H1 (cell line): Measurements from ENCODE around the gene IL3. TPM values are rescaled to one million over a fixed set of nuclear protein-coding genes. Genes with fewer than 3 reads are reported as not detected.

ENCODE experiments used
- CTCF ChIA-PET: fragments of 300-600 bp; sonication (Branson Sonifier 250); formaldehyde crosslinking; loops from one replicate; lab custom pipeline; 2021; ENCODE audit not compliant: partially characterized antibody; lab: Charles Lee
- POLR2A ChIA-PET: fragments of 300-600 bp; sonication (Branson Sonifier 250); formaldehyde crosslinking; loops from one replicate; lab custom pipeline; 2021; ENCODE audit warnings: inconsistent platforms; ENCODE audit not compliant: partially characterized antibody; lab: Charles Lee
- DNase-seq, 2 experiments: peaks; one replicate each; pipeline versions ENCODE4 v3.0.0 to v3.0.0-alpha.2; 2010 to 2022; ENCODE audit warnings: low spot score in 2 of 2, low read depth in 1 of 2, mixed read lengths in 1 of 2
- FAIRE-seq: peaks from 2 replicates; lab custom pipeline; 2011; peaks lifted over from hg19 to GRCh38; lab: Jason Lieb, UNC
- H2AFZ ChIP-seq: 2 replicates; pipeline ENCODE4 v1.8.1; 2012; ENCODE audit warnings: low read length, inconsistent platforms
- H2AK5ac ChIP-seq: 2 replicates; pipeline ENCODE4 v1.6.1; 2013; ENCODE audit warnings: low read depth, low read length
- H2BK120ac ChIP-seq: replicated peaks from 2 replicates; pipeline ENCODE3; 2013; ENCODE audit warnings: low read depth, low read length, inconsistent platforms
- H2BK12ac ChIP-seq: 2 replicates; pipeline ENCODE4 v1.6.1; 2013; ENCODE audit warnings: low read depth, low read length
- H2BK15ac ChIP-seq: 2 replicates; pipeline ENCODE4 v1.6.1; 2013; ENCODE audit warnings: low read length
- H2BK20ac ChIP-seq: 2 replicates; pipeline ENCODE4 v1.6.1; 2013; ENCODE audit warnings: low read length
- H2BK5ac ChIP-seq: 2 replicates; pipeline ENCODE4 v1.6.1; 2013; ENCODE audit warnings: low read depth, low read length
- H3K14ac ChIP-seq: 2 replicates; pipeline ENCODE4 v1.6.1; 2013; ENCODE audit warnings: inconsistent platforms; ENCODE audit not compliant: insufficient read length
- H3K18ac ChIP-seq: 2 replicates; pipeline ENCODE4 v1.6.1; 2013; ENCODE audit warnings: low read length; ENCODE audit errors: extremely low read depth
- H3K23ac ChIP-seq: 2 replicates; pipeline ENCODE4 v1.6.1; 2013; ENCODE audit warnings: inconsistent platforms; ENCODE audit not compliant: insufficient read length
- H3K23me2 ChIP-seq: 2 replicates; pipeline ENCODE4 v1.6.1; 2013; ENCODE audit warnings: low read depth, low read length
- H3K27ac ChIP-seq: 2 replicates; pipeline ENCODE4 v1.6.1; 2011; ENCODE audit warnings: low read depth, low read length, inconsistent platforms
- H3K27me3 ChIP-seq, 4 experiments: replicated peaks in 1 of 4; 1 replicate in 1 of 4; 2 replicates in 3 of 4; pipeline versions ENCODE4 v1.6.1 to v1.8.1; 2011 to 2013; ENCODE audit warnings: low read length in 3 of 4, mild to moderate bottlenecking in 3 of 4, inconsistent platforms in 2 of 4, mixed read lengths in 2 of 4, moderate library complexity in 1 of 4; ENCODE audit not compliant: control insufficient read depth in 3 of 4, insufficient read depth in 3 of 4; ENCODE audit errors: extremely low read depth in 1 of 4
- H3K36me3 ChIP-seq, 4 experiments: 2 replicates each; pipeline versions ENCODE4 v1.6.1 to v1.8.1; 2011 to 2013; ENCODE audit warnings: mild to moderate bottlenecking in 4 of 4, low read length in 3 of 4, moderate library complexity in 2 of 4, control low read depth in 1 of 4, inconsistent platforms in 1 of 4; ENCODE audit not compliant: insufficient read depth in 4 of 4, control insufficient read depth in 2 of 4
- H3K4ac ChIP-seq: replicated peaks from 2 replicates; pipeline ENCODE3; 2013; ENCODE audit warnings: low read length, low read depth, mixed read lengths, inconsistent platforms; ENCODE audit not compliant: insufficient read length
- H3K4me1 ChIP-seq, 4 experiments: replicated peaks in 1 of 4; 1 replicate in 1 of 4; 2 replicates in 3 of 4; pipeline versions ENCODE4 v1.6.1 to v1.8.1; 2011 to 2013; ENCODE audit warnings: low read length in 3 of 4, inconsistent platforms in 2 of 4, mixed read lengths in 1 of 4; ENCODE audit not compliant: insufficient read depth in 4 of 4, control insufficient read depth in 3 of 4
- H3K4me2 ChIP-seq, 2 experiments: 2 replicates each; pipeline versions ENCODE4 v1.6.1 to v1.8.1; 2011 to 2013; ENCODE audit warnings: low read depth in 2 of 2, low read length in 2 of 2, control low read depth in 1 of 2, inconsistent platforms in 1 of 2, mild to moderate bottlenecking in 1 of 2; ENCODE audit not compliant: insufficient read depth in 1 of 2
- H3K4me3 ChIP-seq, 4 experiments: fragments of 200-600, 300-600 bp in 1 of 4; sonication (generic), shearing (Covaris generic), sonication (Bioruptor Twin) in 1 of 4; 2 replicates each; pipeline versions ENCODE4 v1.5.1 to v1.8.1; 2011 to 2016; ENCODE audit warnings: low read length in 4 of 4, low read depth in 3 of 4, control low read depth in 2 of 4, inconsistent platforms in 2 of 4, mild to moderate bottlenecking in 2 of 4, mixed read lengths in 1 of 4, moderate library complexity in 1 of 4; ENCODE audit not compliant: insufficient read depth in 2 of 4; ENCODE audit errors: extremely low read depth in 1 of 4
- H3K56ac ChIP-seq: replicated peaks from 2 replicates; pipeline ENCODE3; 2013; ENCODE audit warnings: low read depth, mild to moderate bottlenecking, mixed read lengths, low read length, inconsistent platforms; ENCODE audit not compliant: insufficient read length
- H3K79me1 ChIP-seq: 2 replicates; pipeline ENCODE4 v1.6.1; 2013; ENCODE audit warnings: low read depth, low read length, control low read depth
- H3K79me2 ChIP-seq, 2 experiments: 2 replicates each; pipeline versions ENCODE4 v1.6.1 to v1.8.1; 2012 to 2013; ENCODE audit warnings: low read length in 2 of 2, mild to moderate bottlenecking in 2 of 2, inconsistent platforms in 1 of 2; ENCODE audit not compliant: insufficient read depth in 2 of 2, control insufficient read depth in 1 of 2
- H3K9ac ChIP-seq, 4 experiments: replicated peaks in 1 of 4; 1 replicate in 1 of 4; 2 replicates in 3 of 4; pipeline versions ENCODE4 v1.6.1 to v1.8.1; 2011 to 2013; ENCODE audit warnings: low read depth in 3 of 4, low read length in 3 of 4, control low read depth in 2 of 4, mild to moderate bottlenecking in 2 of 4, moderate library complexity in 2 of 4, inconsistent platforms in 1 of 4; ENCODE audit errors: extremely low read depth in 1 of 4
- H3K9me3 ChIP-seq, 2 experiments: 2 replicates each; pipeline versions ENCODE4 v1.6.1 to v1.8.1; 2012 to 2013; ENCODE audit warnings: mild to moderate bottlenecking in 2 of 2, moderate library complexity in 2 of 2, control low read depth in 1 of 2, inconsistent platforms in 1 of 2, low read depth in 1 of 2, low read length in 1 of 2, mixed read lengths in 1 of 2; ENCODE audit not compliant: insufficient read depth in 2 of 2
- H4K20me1 ChIP-seq, 2 experiments: replicated peaks in 1 of 2; 2 replicates each; pipeline versions ENCODE3 to v1.8.1; 2011 to 2013; ENCODE audit warnings: inconsistent platforms in 2 of 2, low read length in 2 of 2, mild to moderate bottlenecking in 1 of 2; ENCODE audit not compliant: insufficient read depth in 2 of 2, control insufficient read depth in 1 of 2
- H4K5ac ChIP-seq: 2 replicates; pipeline ENCODE4 v1.6.1; 2013; ENCODE audit warnings: low read length, low read depth, mixed read lengths, inconsistent platforms; ENCODE audit not compliant: insufficient read length
- H4K8ac ChIP-seq: 2 replicates; pipeline ENCODE4 v1.8.0; 2013; ENCODE audit warnings: mild to moderate bottlenecking, moderate library complexity, low read length, inconsistent platforms; ENCODE audit not compliant: insufficient read depth; ENCODE audit errors: extremely low read depth
- H4K91ac ChIP-seq: replicated peaks from 2 replicates; pipeline ENCODE3; 2013; ENCODE audit warnings: low read length, mixed read lengths, inconsistent platforms; ENCODE audit not compliant: insufficient read length
- BCL11A ChIP-seq, 2 experiments: IDR thresholded peaks; one replicate each; pipeline ENCODE4 v1.6.1; 2011; ENCODE audit warnings: low read depth in 2 of 2, low read length in 2 of 2, mild to moderate bottlenecking in 2 of 2
- CBX8 ChIP-seq: fragments of 300-800, 300-1000 bp; sonication (generic); IDR thresholded peaks from 2 replicates; pipeline ENCODE4 v1.7.1; 2016; ENCODE audit warnings: low read depth, low read length, borderline replicate concordance
- WGBS, 2 experiments: shearing (Covaris generic) in 1 of 2; methylation state at CpG; one replicate each; pipeline versions ENCODE4 v1.1.6 to v1.1.7; 2013 to 2015; ENCODE audit warnings: low lambda C conversion rate in 2 of 2, mixed read lengths in 2 of 2, inconsistent platforms in 1 of 2, low coverage in 1 of 2, missing lambda C conversion rate in 1 of 2; ENCODE audit not compliant: insufficient replicate concordance in 2 of 2, insufficient coverage in 1 of 2, insufficient read length in 1 of 2; ENCODE audit errors: extremely low coverage in 1 of 2, missing lambda C conversion rate in 1 of 2; 5-methylcytosine and 5-hydroxymethylcytosine counted together
- polyA plus RNA-seq, 7 experiments: library from polyadenylated mRNA; depleted of rRNA in 3 of 7; stranded (reverse) in 5 of 7; unstranded in 2 of 7; fragments of >200 nt in 5 of 7; fragments of 200-250 nt in 2 of 7; gene quantifications; 1 replicate in 5 of 7; 2 replicates in 1 of 7; 4 replicates in 1 of 7; pipeline versions ENCODE4 v1.2.1 to v1.2.3, GENCODE V29; 2011 to 2013; ENCODE audit warnings: missing spikeins in 2 of 7, mixed read lengths in 2 of 7
- total RNA-seq: library from RNA; stranded (reverse); fragmentation: NEBNext Ultra II Directional; extraction: Animal tissue kit (Norgen Biotek cat#: 25700); gene quantifications from 2 replicates; pipeline ENCODE4 v1.2.1, GENCODE V29; 2021

IL3 gene
- total and polyA plus RNA-seq, 2 of the 8 experiments (the other 6 are each of a cell fraction or from before 2014, with no cell fraction given): not detected

GRCh38 chr5:132086277-132086794 lies 25.9 kb downstream of the IL3 start:
- H2BK15ac ChIP-seq: no peak overlapping the region
- no peak overlapping the region for H2BK12ac ChIP-seq
- no peaks in the 10 kb centered on the region for H3K79me1 ChIP-seq
- no peak for DNase-seq
- H2AFZ ChIP-seq: no peak overlapping the region
- no peak overlapping the region for H4K5ac ChIP-seq
- WGBS, 2 experiments: 91% methylated on average over 2 of the region's 2 CpGs; no CpG with 5 or more reads in 1 of the 2 experiments
- H3K18ac ChIP-seq: no peak overlapping the region
- H2BK5ac ChIP-seq: no peak overlapping the region
- TF ChIP-seq BCL11A (IDR thresholded peaks at IDR 0.05; ENCODE audit: low read depth in 2 of 2, low read length in 2 of 2) (no peak), CBX8 (no peak)
- H2BK20ac ChIP-seq: no peak overlapping the region
- H3K4me3 ChIP-seq: no peak overlapping the region
- H3K79me2 ChIP-seq: no peaks in the 10 kb centered on the region
- POLR2A ChIA-PET: no interaction called here
- H3K4ac ChIP-seq: no peak overlapping the region
- no peak overlapping the region for H4K91ac ChIP-seq
- H3K56ac ChIP-seq: no peak overlapping the region
- H2AK5ac ChIP-seq: no peak overlapping the region
- H3K27me3 ChIP-seq: no peaks in the 10 kb centered on the region
- H3K14ac ChIP-seq: no peak overlapping the region
- H3K36me3 ChIP-seq: no peaks in the 10 kb centered on the region
- H3K27ac ChIP-seq: no peak overlapping the region
- no peaks in the 10 kb centered on the region for H3K4me1 ChIP-seq
- no peak overlapping the region for H3K23ac ChIP-seq
- H2BK120ac ChIP-seq: no peak overlapping the region
- CTCF ChIA-PET: interaction anchor here (0.8 to 2.0 kb wide), 3 partner anchors 24 to 152 kb away, joined by 3 to 4 read pairs (median 4); no protein-coding TSS in a partner anchor
- H3K23me2 ChIP-seq: no peaks in the 10 kb centered on the region
- H3K4me2 ChIP-seq: no peak overlapping the region
- H4K8ac ChIP-seq: no peak overlapping the region
- H3K9me3 ChIP-seq: no peaks in the 10 kb centered on the region
- H4K20me1 ChIP-seq: no peaks in the 10 kb centered on the region
- H3K9ac ChIP-seq: no peak overlapping the region
- FAIRE-seq: no peak
